ENCODE results near the gene GOSR2. TPM values are rescaled to one million over a fixed set of nuclear protein-coding genes. Genes with fewer than 3 reads are reported as not detected.

GOSR2 gene
- 10 to 100 TPM; 28.5 to 37.6 (median 30.3) TPM for total RNA-seq

DNA sequence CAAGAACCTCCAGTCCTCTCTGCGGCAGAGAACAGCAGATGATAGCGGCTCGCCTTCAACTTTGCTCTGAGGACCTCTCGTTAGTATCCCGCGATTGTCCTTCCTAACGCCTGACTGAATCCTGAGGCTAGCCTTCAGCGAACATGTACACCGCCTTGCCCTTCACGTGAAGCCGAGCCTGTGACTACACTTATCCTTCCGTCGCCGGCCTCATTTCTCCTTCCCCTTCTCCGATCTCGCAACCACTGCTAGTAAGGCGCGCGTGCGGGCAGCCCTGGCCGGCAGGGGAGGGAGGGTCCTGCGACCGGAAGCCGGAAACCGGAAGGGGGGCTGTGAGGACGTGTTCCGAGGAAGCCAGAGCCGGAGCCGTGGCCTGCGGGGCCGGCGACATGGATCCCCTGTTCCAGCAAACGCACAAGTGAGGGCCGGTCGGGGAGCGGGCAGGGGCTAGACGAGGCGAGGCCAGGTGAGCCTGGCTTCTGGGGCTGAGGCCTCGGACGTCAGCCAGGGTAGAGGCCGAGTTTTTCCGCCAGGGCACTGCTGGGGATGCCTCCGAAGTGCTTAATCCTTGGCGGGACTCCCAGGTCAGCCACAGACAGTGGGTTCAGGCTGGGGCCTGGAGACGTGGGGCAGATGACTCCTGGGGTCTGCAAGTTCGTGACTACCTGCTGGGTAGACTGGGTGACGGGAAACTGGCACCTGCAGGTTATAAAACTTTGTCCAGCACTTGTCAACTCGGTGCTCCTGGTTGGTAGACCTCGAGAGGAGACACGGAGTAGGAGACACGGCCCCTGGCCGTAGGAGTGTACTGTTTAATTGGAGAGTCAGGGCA lies at the start of gene GOSR2:
Gene GOSR2 (plus strand): TSS at position 357 of the 832 bp plus-strand sequence. CDS start 33 bp downstream, at position 390.
- intact Hi-C loops (cut with DNase I; ENCODE audit: low total_unique reads): no loop called here
- peak within 1 kb of the TSS; percentile 95 for H3K4me3 ChIP-seq (ENCODE audit: low read depth, poor library complexity, severe bottlenecking)
- WGBS, 2 donors: 0 to 1% methylated on average over 25 to 49 of the region's 52 CpGs
- DNase-seq (ENCODE audit: low spot score in 2 of 2): peak; percentile 77 to 96
- TF ChIP-seq, protein P1, sequence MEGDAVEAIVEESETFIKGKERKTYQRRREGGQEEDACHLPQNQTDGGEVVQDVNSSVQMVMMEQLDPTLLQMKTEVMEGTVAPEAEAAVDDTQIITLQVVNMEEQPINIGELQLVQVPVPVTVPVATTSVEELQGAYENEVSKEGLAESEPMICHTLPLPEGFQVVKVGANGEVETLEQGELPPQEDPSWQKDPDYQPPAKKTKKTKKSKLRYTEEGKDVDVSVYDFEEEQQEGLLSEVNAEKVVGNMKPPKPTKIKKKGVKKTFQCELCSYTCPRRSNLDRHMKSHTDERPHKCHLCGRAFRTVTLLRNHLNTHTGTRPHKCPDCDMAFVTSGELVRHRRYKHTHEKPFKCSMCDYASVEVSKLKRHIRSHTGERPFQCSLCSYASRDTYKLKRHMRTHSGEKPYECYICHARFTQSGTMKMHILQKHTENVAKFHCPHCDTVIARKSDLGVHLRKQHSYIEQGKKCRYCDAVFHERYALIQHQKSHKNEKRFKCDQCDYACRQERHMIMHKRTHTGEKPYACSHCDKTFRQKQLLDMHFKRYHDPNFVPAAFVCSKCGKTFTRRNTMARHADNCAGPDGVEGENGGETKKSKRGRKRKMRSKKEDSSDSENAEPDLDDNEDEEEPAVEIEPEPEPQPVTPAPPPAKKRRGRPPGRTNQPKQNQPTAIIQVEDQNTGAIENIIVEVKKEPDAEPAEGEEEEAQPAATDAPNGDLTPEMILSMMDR (IDR thresholded peaks at IDR 0.05): peak in 1 of 3 donors; percentile 6
- TF ChIP-seq POLR2A (IDR thresholded peaks at IDR 0.05): peak in 1 of 2 donors; percentile 47

DNA sequence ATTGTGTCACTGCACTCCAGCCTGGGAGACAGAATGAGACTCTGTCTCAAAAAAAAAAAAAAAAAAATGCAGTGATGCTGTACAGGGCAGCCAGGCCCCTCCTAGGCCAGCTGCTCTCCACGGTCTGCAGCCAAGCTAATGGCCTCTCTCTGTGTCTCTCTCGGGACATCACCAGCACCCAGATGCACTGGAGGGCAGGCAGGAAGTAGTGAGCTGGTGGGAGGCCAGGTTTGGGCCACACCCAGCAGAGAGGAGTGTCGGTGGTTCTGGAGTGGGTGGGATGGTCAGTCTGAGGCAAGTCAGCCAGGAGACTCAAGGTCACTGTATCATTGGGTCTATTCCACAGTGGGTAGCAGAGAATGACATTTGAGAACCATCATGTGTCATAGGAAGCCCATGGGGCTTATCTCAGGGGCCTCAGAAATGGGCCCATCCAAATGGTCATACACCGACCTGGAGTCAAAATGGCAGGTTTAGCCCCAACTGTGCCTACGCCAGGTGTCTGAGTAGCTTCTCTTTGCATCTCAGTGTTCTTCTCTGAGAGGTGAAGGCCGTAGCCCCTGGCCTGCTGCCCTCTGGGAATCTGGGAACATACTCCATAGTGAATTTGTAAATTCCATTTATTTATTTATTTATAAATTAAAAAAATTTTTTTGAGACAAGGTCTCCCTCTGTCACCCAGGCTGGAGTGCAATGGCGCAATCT lies 48.9 kb upstream of the GOSR2 start:
- DNase-seq (ENCODE audit: low spot score in 2 of 2): no peak

DNA sequence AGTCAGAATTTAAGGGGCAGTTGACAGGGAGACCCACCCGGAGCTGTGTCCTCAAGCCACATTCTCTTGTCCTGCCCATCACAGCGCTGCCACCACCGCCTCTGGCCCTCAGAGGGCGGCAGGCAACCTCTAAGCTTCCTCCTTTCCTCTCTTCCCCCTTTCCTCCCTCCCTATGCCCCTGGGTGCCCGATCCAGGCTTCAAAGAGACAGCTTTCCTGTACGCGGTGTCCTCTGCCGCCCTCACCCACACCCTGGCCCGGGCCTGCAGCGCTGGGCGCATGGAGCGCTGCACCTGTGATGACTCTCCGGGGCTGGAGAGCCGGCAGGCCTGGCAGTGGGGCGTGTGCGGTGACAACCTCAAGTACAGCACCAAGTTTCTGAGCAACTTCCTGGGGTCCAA lies 48.1 kb upstream of the GOSR2 start:
- DNase-seq (ENCODE audit: low spot score in 2 of 2): no peak
- intact Hi-C loops (cut with DNase I; ENCODE audit: low total_unique reads): no loop called here
- TF ChIP-seq POLR2A (IDR thresholded peaks at IDR 0.05): no peak
- TF ChIP-seq, protein P1 (IDR thresholded peaks at IDR 0.05): no peak
- 75 to 79% methylated on average over 16 of the region's 16 CpGs for WGBS, 2 donors
- no peak overlapping the region for H3K4me3 ChIP-seq (ENCODE audit: low read depth, poor library complexity, severe bottlenecking)

More for the DNA sequence above, 48.9 kb upstream of the GOSR2 start:
- no peak overlapping the region for H3K4me3 ChIP-seq (ENCODE audit: low read depth, poor library complexity, severe bottlenecking)
- WGBS, 2 donors: 85 to 90% methylated on average over 7 of the region's 7 CpGs
- intact Hi-C loops (cut with DNase I; ENCODE audit: low total_unique reads): no loop called here
- TF ChIP-seq, protein P1 (IDR thresholded peaks at IDR 0.05): no peak
- TF ChIP-seq POLR2A (IDR thresholded peaks at IDR 0.05): no peak

DNA sequence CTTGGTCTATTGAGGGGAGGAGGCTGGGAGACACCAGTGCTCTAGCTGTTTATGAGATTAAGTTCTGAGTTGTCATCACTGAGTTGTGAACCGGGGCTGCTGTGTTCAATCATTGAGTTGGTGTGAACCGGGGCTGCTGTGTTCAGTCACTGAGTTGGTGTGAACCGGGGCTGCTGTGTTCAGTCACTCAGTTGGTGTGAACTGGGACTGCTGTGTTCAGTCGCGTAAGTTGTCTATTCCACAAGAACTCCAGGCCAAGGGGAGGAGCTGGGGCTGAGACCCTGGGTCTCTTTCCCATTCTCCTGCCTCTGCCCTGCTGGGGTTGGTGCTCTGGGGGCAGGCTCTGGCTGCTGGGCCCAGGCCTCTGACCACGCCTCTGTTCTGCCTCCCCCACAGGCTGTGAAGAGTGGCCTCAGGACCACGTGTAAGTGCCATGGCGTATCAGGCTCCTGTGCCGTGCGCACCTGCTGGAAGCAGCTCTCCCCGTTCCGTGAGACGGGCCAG lies 47.1 kb upstream of the GOSR2 start:
- no peak for TF ChIP-seq POLR2A (IDR thresholded peaks at IDR 0.05)
- TF ChIP-seq, protein P1 (IDR thresholded peaks at IDR 0.05): no peak
- WGBS, 2 donors: 80 to 83% methylated on average over 13 of the region's 13 CpGs
- no peak for DNase-seq (ENCODE audit: low spot score in 2 of 2)
- H3K4me3 ChIP-seq (ENCODE audit: low read depth, poor library complexity, severe bottlenecking): no peak overlapping the region
- intact Hi-C loops (cut with DNase I; ENCODE audit: low total_unique reads): no loop called here

DNA sequence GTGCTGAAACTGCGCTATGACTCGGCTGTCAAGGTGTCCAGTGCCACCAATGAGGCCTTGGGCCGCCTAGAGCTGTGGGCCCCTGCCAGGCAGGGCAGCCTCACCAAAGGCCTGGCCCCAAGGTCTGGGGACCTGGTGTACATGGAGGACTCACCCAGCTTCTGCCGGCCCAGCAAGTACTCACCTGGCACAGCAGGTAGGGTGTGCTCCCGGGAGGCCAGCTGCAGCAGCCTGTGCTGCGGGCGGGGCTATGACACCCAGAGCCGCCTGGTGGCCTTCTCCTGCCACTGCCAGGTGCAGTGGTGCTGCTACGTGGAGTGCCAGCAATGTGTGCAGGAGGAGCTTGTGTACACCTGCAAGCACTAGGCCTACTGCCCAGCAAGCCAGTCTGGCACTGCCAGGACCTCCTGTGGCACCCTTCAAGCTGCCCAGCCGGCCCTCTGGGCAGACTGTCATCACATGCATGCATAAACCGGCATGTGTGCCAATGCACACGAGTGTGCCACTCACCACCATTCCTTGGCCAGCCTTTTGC lies 46.5 kb upstream of the GOSR2 start:
- no peak overlapping the region for H3K4me3 ChIP-seq (ENCODE audit: low read depth, poor library complexity, severe bottlenecking)
- intact Hi-C loops (cut with DNase I; ENCODE audit: low total_unique reads): no loop called here
- WGBS, 2 donors: 38 to 67% methylated on average over 7 to 12 of the region's 12 CpGs
- TF ChIP-seq, protein P1 (IDR thresholded peaks at IDR 0.05): no peak
- no peak for TF ChIP-seq POLR2A (IDR thresholded peaks at IDR 0.05)
- DNase-seq (ENCODE audit: low spot score in 2 of 2): no peak
